Gastrocnemius medialis (tissue), 4 donors: ENCODE measurements around the gene SMURF1.

ENCODE experiments used
- POLR2A ChIP-seq, 2 donors: fragments of 450-650 bp; IDR thresholded peaks; one replicate each; pipeline ENCODE4 v1.6.1; 2017; ENCODE audit warnings: antibody characterized with exemption in 2 of 2, mild to moderate bottlenecking in 2 of 2, moderate library complexity in 2 of 2
- TF ChIP-seq, protein P1 (sequence below), 5 experiments: fragments of 450-650 bp in 3 of 5; fragments of 200-600 bp in 2 of 5; sonication (generic) in 2 of 5; IDR thresholded peaks in 4 of 5; conservative IDR thresholded peaks in 1 of 5; 1 replicate in 4 of 5; 2 replicates in 1 of 5; pipeline ENCODE4 v1.5.1; 2016 to 2019; ENCODE audit warnings: antibody characterized with exemption in 5 of 5, mild to moderate bottlenecking in 3 of 5, moderate library complexity in 3 of 5

DNA sequence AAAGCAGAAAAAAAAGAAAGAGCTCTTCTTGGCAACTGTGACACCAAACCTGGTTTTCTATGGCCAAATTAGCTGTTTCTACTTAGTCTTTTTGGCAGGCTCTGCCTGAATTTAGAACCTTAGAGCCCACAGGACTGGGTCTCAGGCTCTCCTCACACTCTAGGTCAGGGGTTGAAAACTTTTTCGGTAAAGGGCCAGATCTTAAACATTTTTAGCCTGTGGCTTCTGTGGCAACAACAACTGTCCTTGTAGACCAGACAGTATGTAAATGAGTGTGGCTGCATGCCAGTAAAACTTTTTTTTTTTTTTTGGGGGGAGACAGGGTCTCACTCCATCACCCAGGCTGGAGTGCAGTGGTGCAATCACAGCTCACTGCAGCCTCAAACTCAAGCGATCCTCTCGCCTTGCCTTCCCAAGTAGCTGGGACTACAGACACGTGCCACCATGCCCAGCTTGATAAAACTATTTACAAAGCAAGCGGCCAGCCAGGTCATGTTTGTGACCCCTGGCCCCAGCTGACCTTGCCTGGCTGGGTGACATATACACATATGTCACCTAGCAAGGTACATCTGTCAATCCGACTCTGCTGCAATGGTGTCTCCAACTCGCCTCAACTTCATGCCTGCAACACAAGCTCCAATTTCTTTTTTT is 46.6 kb upstream of the SMURF1 start:
- TF ChIP-seq, protein P1, sequence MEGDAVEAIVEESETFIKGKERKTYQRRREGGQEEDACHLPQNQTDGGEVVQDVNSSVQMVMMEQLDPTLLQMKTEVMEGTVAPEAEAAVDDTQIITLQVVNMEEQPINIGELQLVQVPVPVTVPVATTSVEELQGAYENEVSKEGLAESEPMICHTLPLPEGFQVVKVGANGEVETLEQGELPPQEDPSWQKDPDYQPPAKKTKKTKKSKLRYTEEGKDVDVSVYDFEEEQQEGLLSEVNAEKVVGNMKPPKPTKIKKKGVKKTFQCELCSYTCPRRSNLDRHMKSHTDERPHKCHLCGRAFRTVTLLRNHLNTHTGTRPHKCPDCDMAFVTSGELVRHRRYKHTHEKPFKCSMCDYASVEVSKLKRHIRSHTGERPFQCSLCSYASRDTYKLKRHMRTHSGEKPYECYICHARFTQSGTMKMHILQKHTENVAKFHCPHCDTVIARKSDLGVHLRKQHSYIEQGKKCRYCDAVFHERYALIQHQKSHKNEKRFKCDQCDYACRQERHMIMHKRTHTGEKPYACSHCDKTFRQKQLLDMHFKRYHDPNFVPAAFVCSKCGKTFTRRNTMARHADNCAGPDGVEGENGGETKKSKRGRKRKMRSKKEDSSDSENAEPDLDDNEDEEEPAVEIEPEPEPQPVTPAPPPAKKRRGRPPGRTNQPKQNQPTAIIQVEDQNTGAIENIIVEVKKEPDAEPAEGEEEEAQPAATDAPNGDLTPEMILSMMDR (IDR thresholded peaks at IDR 0.05 in 4 of 5, conservative IDR thresholded peaks at IDR 0.05 in 1 of 5), result no peak
- no peak for TF ChIP-seq POLR2A (IDR thresholded peaks at IDR 0.05)
